Activated CD8-positive, alpha-beta T cell treated with anti-CD3 and anti-CD28 coated beads, Interleukin-2, amount 10 ng/mL, durations not matched to agents 7 days and 5 days (primary cell): ENCODE measurements around the gene SEMA6A. TPM values are rescaled to one million over a fixed set of nuclear protein-coding genes. Genes with fewer than 3 reads are reported as not detected.
"Not testable (repeated sequence)": the region's sequence is repeated elsewhere in the genome, so short reads cannot be mapped to it uniquely, and the experiment has no call there.

ENCODE experiments used
- ATAC-seq: fragments of 150-1000 bp; cut with Tn5 transposase; one replicate; pipeline ENCODE4 v1.10.0; 2021; ENCODE audit warnings: moderate library complexity
- CTCF ChIA-PET: fragments of 350-600 bp; sonication (Branson Sonifier 250); formaldehyde crosslinking; loops from one replicate; lab custom pipeline; 2021; ENCODE audit warnings: antibody characterized with exemption; lab: Charles Lee
- POLR2A ChIA-PET: fragments of 350-600 bp; sonication (Branson Sonifier 250); formaldehyde crosslinking; loops from one replicate; lab custom pipeline; 2021; ENCODE audit warnings: antibody characterized with exemption; lab: Charles Lee
- DNase-seq: peaks from one replicate; pipeline ENCODE4 v3.0.0-alpha.2; 2020
- H3K27ac Mint-ChIP-seq: one replicate; pipeline ENCODE4 v1.8.0; 2021; ENCODE audit warnings: mild to moderate bottlenecking, mixed read lengths
- H3K27me3 Mint-ChIP-seq: one replicate; pipeline ENCODE4 v1.8.0; 2021; ENCODE audit warnings: low read depth, mixed read lengths
- H3K36me3 Mint-ChIP-seq: one replicate; pipeline ENCODE4 v1.8.0; 2021; ENCODE audit warnings: low read depth, mixed read lengths
- H3K4me1 Mint-ChIP-seq: one replicate; pipeline ENCODE4 v1.8.0; 2021; ENCODE audit warnings: low read depth, mixed read lengths
- H3K4me3 Mint-ChIP-seq: one replicate; pipeline ENCODE4 v1.8.0; 2021; ENCODE audit warnings: mild to moderate bottlenecking, mixed read lengths
- H3K9me3 Mint-ChIP-seq: one replicate; pipeline ENCODE4 v1.8.0; 2022; ENCODE audit warnings: mixed read lengths; ENCODE audit not compliant: insufficient read depth
- total RNA-seq, 2 experiments: library from RNA; stranded (reverse); gene quantifications; one replicate each; pipeline ENCODE4 v1.2.3, GENCODE V29; 2021

Gene SEMA6A
- total RNA-seq, 2 experiments from 2014 or later, result not detected

DNA sequence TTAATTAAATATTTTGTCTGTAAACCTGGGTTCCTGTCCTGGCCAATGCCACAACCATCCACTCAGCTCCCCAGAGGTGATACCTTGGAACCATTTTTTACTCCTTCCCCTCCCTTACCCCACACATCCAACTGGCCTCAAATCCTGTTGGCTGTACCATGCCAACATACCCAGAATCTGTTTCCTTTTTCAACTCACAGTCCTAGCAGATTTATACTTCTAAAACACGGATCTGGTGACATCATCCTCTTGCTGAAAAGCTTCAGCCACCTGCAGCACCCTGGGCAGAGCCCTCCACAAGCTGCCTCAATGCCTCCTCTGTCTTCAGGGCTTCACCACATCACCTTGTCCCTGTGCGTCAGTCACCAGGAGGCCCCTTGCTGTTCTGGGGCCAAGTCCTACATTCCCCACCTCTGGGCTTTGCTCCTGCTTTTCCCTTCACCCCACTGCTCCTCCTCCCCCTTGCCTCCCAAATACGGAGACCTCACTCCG is 14.9 kb downstream of the SEMA6A start:
- no peaks in the 10 kb centered on the region for H3K27me3 Mint-ChIP-seq
- H3K36me3 Mint-ChIP-seq, result no peaks in the 10 kb centered on the region
- no peaks in the 10 kb centered on the region for H3K9me3 Mint-ChIP-seq
- DNase-seq, result no peak
- no peak for ATAC-seq
- ChIA-PET CTCF (no interaction called here), POLR2A (no interaction called here)
- no peaks in the 10 kb centered on the region for H3K4me1 Mint-ChIP-seq
- H3K27ac Mint-ChIP-seq, result no peak overlapping the region
- H3K4me3 Mint-ChIP-seq, result no peak overlapping the region

DNA sequence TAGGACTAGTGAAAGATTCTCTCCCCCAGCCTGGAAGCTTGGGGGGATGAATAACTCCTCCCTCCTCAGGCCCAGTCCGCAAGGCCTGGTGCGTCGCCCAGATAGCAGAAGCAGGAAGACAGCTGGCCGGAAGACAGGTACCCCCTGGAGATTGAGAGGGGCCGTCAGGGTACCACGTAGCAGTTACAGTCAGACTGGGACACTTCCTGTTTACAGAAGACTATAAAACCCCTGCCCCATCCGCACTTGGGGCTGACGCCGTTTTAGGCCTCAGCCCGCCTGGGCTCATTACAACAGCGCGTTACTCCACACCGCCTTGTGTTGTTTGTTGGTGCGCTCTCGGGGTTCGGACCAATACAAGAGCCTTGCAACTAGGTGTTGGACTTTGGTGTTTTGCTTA is 15.4 kb downstream of the SEMA6A start:
- no peak for ATAC-seq

DNA sequence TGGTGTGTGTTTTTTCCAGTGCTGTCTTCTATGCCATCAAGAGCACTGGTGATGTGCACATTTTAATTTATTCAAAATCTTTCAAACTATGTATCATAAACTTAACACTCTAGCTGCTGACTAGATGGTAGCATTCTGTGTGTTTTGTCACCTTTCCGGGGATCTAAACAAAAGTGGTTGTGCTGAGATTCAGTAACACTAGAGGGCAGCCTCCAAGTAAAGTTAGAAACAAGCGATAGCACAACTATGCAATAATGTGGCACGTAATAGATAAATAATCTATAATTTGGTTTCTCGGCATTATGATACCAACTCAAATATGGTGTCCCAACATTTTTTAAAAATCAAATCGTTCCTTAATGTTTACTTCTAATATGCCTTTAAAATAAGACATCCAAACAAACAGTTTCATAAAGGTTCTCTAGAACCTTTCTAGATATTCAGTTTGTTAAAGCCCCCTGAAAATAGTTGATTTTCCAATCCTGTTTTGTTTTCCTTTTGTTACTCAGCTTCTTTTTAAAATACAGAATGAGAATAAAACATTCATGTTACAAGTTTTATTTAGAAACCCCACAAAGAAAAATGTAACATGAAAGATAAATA is 16.9 kb downstream of the SEMA6A start:
- POLR2A ChIA-PET, result no interaction called here
- CTCF ChIA-PET, result no interaction called here
- H3K27ac Mint-ChIP-seq, result no peak overlapping the region
- no peak overlapping the region for H3K4me3 Mint-ChIP-seq
- H3K9me3 Mint-ChIP-seq, result no peaks in the 10 kb centered on the region
- DNase-seq (no peak), ATAC-seq (no peak)
- H3K36me3 Mint-ChIP-seq, result no peaks in the 10 kb centered on the region
- H3K27me3 Mint-ChIP-seq, result no peaks in the 10 kb centered on the region
- no peaks in the 10 kb centered on the region for H3K4me1 Mint-ChIP-seq

More for the DNA sequence above, 15.4 kb downstream of the SEMA6A start:
- H3K27ac Mint-ChIP-seq, result no peak overlapping the region
- DNase-seq, result no peak
- no peaks in the 10 kb centered on the region for H3K36me3 Mint-ChIP-seq
- POLR2A ChIA-PET, result no interaction called here
- no peaks in the 10 kb centered on the region for H3K4me1 Mint-ChIP-seq
- no peak overlapping the region for H3K4me3 Mint-ChIP-seq
- H3K9me3 Mint-ChIP-seq, result no peaks in the 10 kb centered on the region
- H3K27me3 Mint-ChIP-seq, result no peaks in the 10 kb centered on the region
- CTCF ChIA-PET, result no interaction called here

DNA sequence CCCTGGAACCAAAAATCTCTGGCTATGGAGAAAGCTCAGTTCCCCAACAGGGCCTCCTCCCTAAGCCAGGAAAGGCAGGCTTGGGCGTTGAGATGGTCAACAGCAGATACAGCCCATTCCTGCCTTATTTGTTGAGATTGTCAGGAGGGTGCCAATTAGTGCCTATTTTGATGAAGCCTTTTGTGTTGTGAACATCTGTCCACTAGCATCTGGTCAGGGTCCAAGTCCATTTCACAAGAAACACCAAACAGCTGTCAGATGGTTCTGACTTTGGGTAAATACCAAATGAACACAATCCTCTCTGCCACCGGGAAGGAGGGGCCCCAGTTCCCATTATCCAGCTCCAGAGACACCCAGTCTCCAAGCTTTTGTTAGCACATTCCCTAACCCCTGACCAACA is 19.9 kb downstream of the SEMA6A start:
- Mint-ChIP-seq H3K27ac (no peak overlapping the region), H3K27me3 (no peaks in the 10 kb centered on the region), H3K36me3 (no peaks in the 10 kb centered on the region), H3K4me3 (no peak overlapping the region), H3K4me1 (no peaks in the 10 kb centered on the region), H3K9me3 (no peaks in the 10 kb centered on the region)
- CTCF ChIA-PET, result interaction anchor here (0.8 kb wide), 1 partner anchor 22 kb away, joined by 4 read pairs; no protein-coding TSS in a partner anchor
- POLR2A ChIA-PET, result no interaction called here
- DNase-seq (no peak), ATAC-seq (no peak)

DNA sequence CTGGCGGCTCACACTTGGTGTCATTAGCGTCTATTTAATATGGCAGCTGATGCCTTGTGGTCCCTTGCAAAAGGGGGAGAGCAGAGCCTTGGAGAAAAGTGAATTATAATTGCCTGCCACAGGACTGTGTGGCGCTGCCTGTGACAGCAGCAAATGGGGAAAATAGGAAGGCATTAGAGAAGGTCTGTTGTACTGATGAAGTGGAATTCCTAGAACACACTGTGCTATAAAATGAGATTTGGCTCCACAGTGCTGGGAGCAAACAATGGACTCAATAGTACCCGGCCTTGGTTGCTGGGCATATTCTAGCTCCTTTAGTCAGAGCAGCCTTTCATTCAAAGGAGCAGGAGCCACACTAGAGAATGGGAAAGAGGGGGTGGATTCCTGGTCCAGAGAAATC is 21.3 kb downstream of the SEMA6A start:
- H3K4me1 Mint-ChIP-seq, result no peaks in the 10 kb centered on the region
- H3K9me3 Mint-ChIP-seq, result no peaks in the 10 kb centered on the region
- H3K27ac Mint-ChIP-seq, result no peak overlapping the region
- no peak overlapping the region for H3K4me3 Mint-ChIP-seq
- ChIA-PET CTCF (no interaction called here), POLR2A (no interaction called here)
- ATAC-seq, result no peak
- H3K27me3 Mint-ChIP-seq, result no peaks in the 10 kb centered on the region
- no peaks in the 10 kb centered on the region for H3K36me3 Mint-ChIP-seq
- DNase-seq, result no peak

DNA sequence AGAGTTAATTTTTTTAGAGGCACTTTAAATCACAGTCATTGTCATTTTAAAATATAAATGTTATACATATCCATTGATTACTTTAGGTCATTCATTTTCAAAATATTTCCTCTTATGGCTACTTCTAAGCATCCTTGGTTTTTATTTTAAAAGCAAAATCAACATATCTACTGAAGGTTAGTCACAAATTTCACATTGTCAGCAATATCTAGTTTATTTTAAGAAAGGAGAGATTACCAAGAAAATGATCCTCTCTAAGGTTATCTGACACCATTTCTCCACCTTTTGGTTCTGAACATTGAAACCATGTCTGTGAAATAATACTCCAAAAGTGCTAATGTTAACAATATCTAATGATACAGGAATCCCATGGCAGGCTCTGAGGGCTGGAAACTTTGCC is 24.5 kb downstream of the SEMA6A start:
- Mint-ChIP-seq H3K27me3 (no peaks in the 10 kb centered on the region), H3K9me3 (no peaks in the 10 kb centered on the region), H3K4me1 (no peaks in the 10 kb centered on the region), H3K4me3 (no peak overlapping the region), H3K27ac (no peak overlapping the region), H3K36me3 (no peaks in the 10 kb centered on the region)
- ChIA-PET CTCF (no interaction called here), POLR2A (no interaction called here)
- ATAC-seq (no peak), DNase-seq (no peak)

DNA sequence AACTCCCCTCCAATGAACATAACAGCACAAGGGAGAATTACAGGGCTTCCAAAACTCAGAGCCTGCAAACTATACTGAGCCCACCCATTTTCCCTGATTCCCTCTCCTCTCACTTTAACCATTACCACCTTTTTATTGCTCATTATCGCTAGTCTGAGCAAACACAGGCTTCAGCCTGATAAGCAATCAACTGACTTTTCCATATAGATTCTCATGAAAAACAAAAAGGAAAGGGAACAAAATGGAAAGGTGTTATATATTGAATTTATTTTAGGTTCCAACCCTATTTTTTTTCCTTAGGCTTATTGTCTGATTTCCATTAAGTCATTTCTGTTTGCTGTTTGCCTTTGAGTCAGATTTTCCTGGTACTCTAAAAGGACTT is 27.9 kb downstream of the SEMA6A start:
- Mint-ChIP-seq H3K4me1 (no peaks in the 10 kb centered on the region), H3K36me3 (no peaks in the 10 kb centered on the region), H3K27ac (no peak overlapping the region), H3K4me3 (no peak overlapping the region), H3K9me3 (peaks cover 3% of the 10 kb centered on the region), H3K27me3 (no peaks in the 10 kb centered on the region)
- ChIA-PET POLR2A (no interaction called here), CTCF (no interaction called here)
- DNase-seq (no peak), ATAC-seq (no peak)

DNA sequence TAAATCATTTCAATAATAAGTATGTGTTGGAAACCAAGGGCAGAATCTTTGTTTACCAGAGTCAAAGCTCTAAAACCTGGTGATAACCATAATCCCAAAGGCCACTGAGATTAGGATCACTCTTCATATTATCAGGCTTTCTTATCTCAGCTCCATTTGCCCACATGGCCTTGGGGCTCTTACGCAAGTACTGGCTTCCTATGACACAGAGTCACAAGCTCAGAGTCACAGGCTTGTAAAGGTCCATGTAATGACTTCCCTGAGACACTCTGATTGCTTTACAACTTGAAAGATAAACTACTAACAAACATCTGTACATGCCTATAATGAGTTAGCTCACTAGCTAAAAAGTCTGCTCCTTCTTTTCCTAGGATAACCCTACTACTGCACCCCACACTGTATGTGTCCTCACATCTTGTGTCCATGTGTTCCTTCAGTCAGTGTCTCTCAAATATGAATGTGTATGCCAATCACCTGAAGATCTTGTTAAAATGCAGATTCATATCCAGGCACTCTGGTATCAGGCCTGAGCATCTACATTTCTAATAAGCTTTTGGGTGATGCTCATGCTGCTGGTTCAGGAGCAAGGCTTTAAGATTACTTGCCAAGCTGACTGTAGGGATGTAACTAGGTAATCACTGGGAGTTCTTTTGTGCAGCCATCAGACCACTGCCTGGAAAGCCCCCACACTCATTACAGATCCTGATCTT is 28.4 kb downstream of the SEMA6A start:
- ATAC-seq, result no peak
- DNase-seq, result no peak
- POLR2A ChIA-PET, result no interaction called here
- H3K9me3 Mint-ChIP-seq, result peaks cover 3% of the 10 kb centered on the region
- no peak overlapping the region for H3K27ac Mint-ChIP-seq
- H3K27me3 Mint-ChIP-seq, result no peaks in the 10 kb centered on the region
- CTCF ChIA-PET, result no interaction called here
- no peaks in the 10 kb centered on the region for H3K4me1 Mint-ChIP-seq
- no peak overlapping the region for H3K4me3 Mint-ChIP-seq
- no peaks in the 10 kb centered on the region for H3K36me3 Mint-ChIP-seq

DNA sequence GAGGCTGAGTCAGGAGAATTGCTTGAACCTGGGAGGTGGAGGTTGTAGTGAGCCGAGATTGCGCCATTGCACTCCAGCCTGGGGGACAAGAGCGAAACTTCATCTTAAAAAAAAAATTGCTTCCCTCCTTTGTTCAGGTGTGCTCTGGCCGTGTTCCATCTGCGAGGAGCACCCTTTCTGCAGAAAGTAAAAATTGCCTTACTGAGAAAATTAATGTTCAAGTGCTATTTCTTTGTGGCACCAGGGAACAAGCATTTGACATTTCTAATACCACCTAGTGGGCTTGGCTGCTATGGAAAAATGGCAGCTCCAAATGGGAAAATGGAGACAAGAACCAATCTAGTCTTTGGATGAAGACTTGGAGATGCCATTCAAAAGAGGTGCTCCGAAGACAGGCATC is 29.2 kb downstream of the SEMA6A start:
- H3K36me3 Mint-ChIP-seq, ATAC-seq, H3K27ac Mint-ChIP-seq, H3K9me3 Mint-ChIP-seq, H3K27me3 Mint-ChIP-seq, DNase-seq, POLR2A ChIA-PET, H3K4me3 Mint-ChIP-seq, H3K4me1 Mint-ChIP-seq, CTCF ChIA-PET: not testable (repeated sequence)

DNA sequence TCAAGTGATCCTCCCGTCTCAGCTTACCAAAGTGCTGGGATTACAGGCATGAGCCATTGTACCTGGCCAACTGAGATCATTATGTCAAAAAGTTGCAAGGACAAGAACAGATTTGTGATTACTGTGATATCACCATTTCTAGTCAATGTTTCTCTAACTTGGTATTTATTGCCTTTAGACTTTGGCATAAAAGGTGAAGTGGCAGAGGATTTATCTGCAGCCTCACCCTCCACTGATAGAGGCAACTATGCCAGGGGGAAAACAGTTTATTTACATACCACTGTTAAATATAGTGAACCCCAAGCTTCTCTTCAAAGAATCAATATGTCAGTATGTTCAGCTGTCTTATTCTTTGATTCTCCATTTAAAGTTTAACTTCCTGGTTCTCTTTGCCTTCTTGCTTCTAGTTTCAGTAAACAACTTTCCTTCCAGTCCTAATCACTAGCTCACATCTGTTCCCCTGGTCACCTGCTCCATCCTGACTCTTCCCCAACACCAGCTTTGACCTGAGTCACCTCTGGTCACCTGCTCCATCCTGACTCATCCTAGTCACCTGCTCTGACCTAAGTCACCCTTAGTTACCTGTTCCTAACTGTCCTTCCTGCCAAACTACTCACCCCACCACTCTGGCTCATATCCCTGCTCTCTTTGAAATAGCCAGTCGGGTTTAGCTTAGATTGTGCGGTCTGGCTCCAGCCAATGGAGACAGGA is 29.9 kb downstream of the SEMA6A start:
- no peak overlapping the region for H3K27ac Mint-ChIP-seq
- H3K27me3 Mint-ChIP-seq, result no peaks in the 10 kb centered on the region
- CTCF ChIA-PET, result no interaction called here
- no peak for ATAC-seq
- peaks cover 3% of the 10 kb centered on the region for H3K9me3 Mint-ChIP-seq
- POLR2A ChIA-PET, result no interaction called here
- H3K36me3 Mint-ChIP-seq, result no peaks in the 10 kb centered on the region
- no peaks in the 10 kb centered on the region for H3K4me1 Mint-ChIP-seq
- no peak for DNase-seq
- H3K4me3 Mint-ChIP-seq, result no peak overlapping the region

DNA sequence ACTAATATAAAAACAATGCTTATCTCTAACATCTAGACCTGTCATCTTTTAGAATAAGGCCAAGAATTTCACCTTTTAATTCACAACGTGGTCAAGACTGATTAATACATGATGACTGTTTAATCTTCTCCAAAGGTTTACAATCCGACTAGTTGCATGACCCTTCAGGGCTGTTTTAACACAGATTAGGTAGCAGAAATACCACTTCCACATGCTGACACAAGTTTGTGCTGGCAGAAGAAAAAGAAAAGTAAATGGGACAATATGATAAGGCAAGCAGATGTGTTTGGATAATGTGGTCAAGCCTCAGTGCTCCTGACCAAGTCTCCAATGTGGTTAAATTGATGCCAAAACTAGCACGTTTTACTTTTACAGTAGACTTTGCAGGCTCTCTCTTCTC is 31.1 kb downstream of the SEMA6A start:
- DNase-seq, result no peak
- Mint-ChIP-seq H3K36me3 (no peaks in the 10 kb centered on the region), H3K4me3 (no peak overlapping the region), H3K9me3 (peaks cover 3% of the 10 kb centered on the region), H3K27ac (no peak overlapping the region), H3K27me3 (no peaks in the 10 kb centered on the region), H3K4me1 (no peaks in the 10 kb centered on the region)
- no peak for ATAC-seq
- CTCF ChIA-PET, result no interaction called here
- POLR2A ChIA-PET, result no interaction called here

DNA sequence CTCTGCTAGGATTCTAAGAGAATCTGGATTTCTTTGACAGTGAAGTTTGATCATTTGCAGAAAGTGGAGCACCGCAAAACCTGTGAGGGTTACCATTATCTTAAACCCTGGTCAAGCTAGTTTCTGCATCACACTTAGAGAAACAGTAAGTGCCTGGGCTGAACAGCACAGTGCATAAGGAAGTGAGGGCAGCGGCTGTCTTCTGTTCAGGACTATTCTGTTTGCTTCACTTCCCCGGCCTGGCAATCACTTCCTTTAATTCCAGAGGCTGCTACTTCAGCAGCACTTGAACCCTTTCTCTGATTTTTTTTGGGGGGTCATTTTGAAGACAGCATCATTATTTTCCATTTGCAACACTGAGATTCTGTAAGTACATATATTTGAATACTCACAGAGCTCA is 32.0 kb downstream of the SEMA6A start:
- DNase-seq (no peak), ATAC-seq (no peak)
- no peak overlapping the region for H3K4me3 Mint-ChIP-seq
- POLR2A ChIA-PET, result no interaction called here
- no peaks in the 10 kb centered on the region for H3K36me3 Mint-ChIP-seq
- no peak overlapping the region for H3K27ac Mint-ChIP-seq
- H3K9me3 Mint-ChIP-seq, result peaks cover 3% of the 10 kb centered on the region
- no peaks in the 10 kb centered on the region for H3K4me1 Mint-ChIP-seq
- CTCF ChIA-PET, result no interaction called here
- no peaks in the 10 kb centered on the region for H3K27me3 Mint-ChIP-seq
